CD14-positive monocyte (primary cell): ENCODE data around the gene MISP3. TPM values are rescaled to one million over a fixed set of nuclear protein-coding genes. Genes with fewer than 3 reads are reported as not detected.

Experiments used
- DNase-seq, 3 donors: peaks; one replicate each; pipeline ENCODE4 v3.0.0-alpha.2; 2011 to 2022
- H2AFZ ChIP-seq: 2 replicates; pipeline ENCODE4 v1.6.0; 2012; ENCODE audit warnings: mild to moderate bottlenecking, low read depth, low read length, inconsistent platforms; ENCODE audit not compliant: insufficient read depth, poor library complexity, severe bottlenecking
- H3K27ac ChIP-seq, 2 donors: 1 replicate in 1 of 2; 2 replicates in 1 of 2; pipeline ENCODE4 v1.5.1; 2012 to 2013; ENCODE audit warnings: low read length in 2 of 2, control low read depth in 1 of 2, inconsistent platforms in 1 of 2, low read depth in 1 of 2, mild to moderate bottlenecking in 1 of 2
- H3K27me3 ChIP-seq, 2 donors: one replicate each; pipeline versions ENCODE4 v1.6.0 to v1.6.1; 2011 to 2013; ENCODE audit warnings: low read length in 2 of 2; ENCODE audit not compliant: control insufficient read depth in 2 of 2, insufficient read depth in 2 of 2
- H3K36me3 ChIP-seq, 2 donors: replicated peaks in 1 of 2; 1 replicate in 1 of 2; 2 replicates in 1 of 2; pipeline versions ENCODE4 v1.5.1 to v1.6.1; 2012 to 2013; ENCODE audit warnings: low read length in 2 of 2, control low read depth in 1 of 2, inconsistent platforms in 1 of 2, mild to moderate bottlenecking in 1 of 2; ENCODE audit not compliant: insufficient read depth in 2 of 2, control insufficient read depth in 1 of 2
- H3K4me1 ChIP-seq, 2 donors: 1 replicate in 1 of 2; 2 replicates in 1 of 2; pipeline versions ENCODE4 v1.5.1 to v1.6.1; 2012 to 2013; ENCODE audit warnings: low read length in 2 of 2, control low read depth in 1 of 2, inconsistent platforms in 1 of 2, mild to moderate bottlenecking in 1 of 2, moderate library complexity in 1 of 2; ENCODE audit not compliant: insufficient read depth in 2 of 2, control insufficient read depth in 1 of 2
- H3K4me2 ChIP-seq: replicated peaks from 2 replicates; pipeline ENCODE3; 2012; ENCODE audit warnings: low read length, moderate library complexity, mild to moderate bottlenecking; ENCODE audit not compliant: poor library complexity, severe bottlenecking; ENCODE audit errors: extremely low read depth
- H3K4me3 ChIP-seq, 3 experiments: fragments of 200-600 bp in 1 of 3; sonication (generic) in 1 of 3; replicated peaks in 1 of 3; 1 replicate in 2 of 3; 2 replicates in 1 of 3; pipeline ENCODE4 v1.5.1; 2011 to 2013; ENCODE audit warnings: low read length in 3 of 3, mild to moderate bottlenecking in 3 of 3, control low read depth in 2 of 3, low read depth in 2 of 3, inconsistent platforms in 1 of 3, moderate library complexity in 1 of 3
- H3K79me2 ChIP-seq: 2 replicates; pipeline ENCODE4 v1.6.0; 2012; ENCODE audit warnings: mild to moderate bottlenecking, control low read depth, inconsistent platforms, low read length, moderate library complexity; ENCODE audit not compliant: insufficient read depth
- H3K9ac ChIP-seq: 2 replicates; pipeline ENCODE4 v1.6.0; 2017; ENCODE audit warnings: low read length, mild to moderate bottlenecking; ENCODE audit not compliant: insufficient read depth, poor library complexity, severe bottlenecking
- H3K9me3 ChIP-seq, 2 donors: replicated peaks in 1 of 2; 1 replicate in 1 of 2; 2 replicates in 1 of 2; pipeline versions ENCODE4 v1.5.1 to v1.6.1; 2012 to 2013; ENCODE audit warnings: low read length in 2 of 2, control low read depth in 1 of 2; ENCODE audit not compliant: control insufficient read depth in 1 of 2, insufficient read depth in 1 of 2
- H4K20me1 ChIP-seq: 2 replicates; pipeline ENCODE4 v1.6.0; 2012; ENCODE audit warnings: mild to moderate bottlenecking, low read length, control low read depth, moderate library complexity; ENCODE audit not compliant: insufficient read depth
- H3K27ac Mint-ChIP-seq, 7 donors: one replicate each; pipeline ENCODE4 v1.8.0; 2020; ENCODE audit warnings: mild to moderate bottlenecking in 7 of 7, mixed read lengths in 7 of 7, moderate library complexity in 6 of 7, inconsistent platforms in 2 of 7
- H3K27me3 Mint-ChIP-seq, 3 donors: one replicate each; pipeline ENCODE4 v1.8.0; 2021 to 2022; ENCODE audit warnings: low read depth in 3 of 3, mild to moderate bottlenecking in 3 of 3, mixed read lengths in 3 of 3, moderate library complexity in 3 of 3, inconsistent platforms in 1 of 3
- H3K36me3 Mint-ChIP-seq, 2 donors: one replicate each; pipeline ENCODE4 v1.8.0; 2020; ENCODE audit warnings: mixed read lengths in 2 of 2, inconsistent platforms in 1 of 2, mild to moderate bottlenecking in 1 of 2
- H3K4me1 Mint-ChIP-seq: one replicate; pipeline ENCODE4 v1.8.0; 2020; ENCODE audit warnings: mild to moderate bottlenecking, mixed read lengths
- H3K4me3 Mint-ChIP-seq, 2 donors: one replicate each; pipeline ENCODE4 v1.8.0; 2020; ENCODE audit warnings: mild to moderate bottlenecking in 2 of 2, mixed read lengths in 2 of 2, moderate library complexity in 1 of 2
- H3K9me3 Mint-ChIP-seq, 7 donors: one replicate each; pipeline ENCODE4 v1.8.0; 2020 to 2022; ENCODE audit warnings: mixed read lengths in 7 of 7, mild to moderate bottlenecking in 6 of 7, moderate library complexity in 6 of 7, inconsistent platforms in 2 of 7
- WGBS: methylation state at CpG from one replicate; pipeline ENCODE4 v1.1.5; 2013; ENCODE audit warnings: missing lambda C conversion rate; ENCODE audit not compliant: insufficient coverage; 5-methylcytosine and 5-hydroxymethylcytosine counted together
- intact Hi-C, 2 donors: fragments of 100-400 bp; cut with micrococcal nuclease; formaldehyde crosslinking; loops; one replicate each; pipeline versions ENCODE4 v1.15.0 to v1.15.1; 2023
- polyA plus RNA-seq, 3 donors: library from polyadenylated mRNA; depleted of rRNA in 1 of 3; unstranded in 2 of 3; stranded (reverse) in 1 of 3; fragments of 300-500 nt in 2 of 3; fragments of >200 nt in 1 of 3; fragmentation: Illumina TruSeq in 2 of 3; gene quantifications; 1 replicate in 2 of 3; 2 replicates in 1 of 3; pipeline ENCODE4 v1.2.3, GENCODE V29; 2012 to 2021
- TF ChIP-seq, protein P1 (sequence below): fragments of 200-600 bp; IDR thresholded peaks from one replicate; pipeline ENCODE4 v1.8.0; 2022; ENCODE audit warnings: antibody characterized with exemption, mild to moderate bottlenecking

Gene MISP3
- polyA plus RNA-seq, 3 donors: 0.42 to 0.77 (median 0.52) TPM

DNA sequence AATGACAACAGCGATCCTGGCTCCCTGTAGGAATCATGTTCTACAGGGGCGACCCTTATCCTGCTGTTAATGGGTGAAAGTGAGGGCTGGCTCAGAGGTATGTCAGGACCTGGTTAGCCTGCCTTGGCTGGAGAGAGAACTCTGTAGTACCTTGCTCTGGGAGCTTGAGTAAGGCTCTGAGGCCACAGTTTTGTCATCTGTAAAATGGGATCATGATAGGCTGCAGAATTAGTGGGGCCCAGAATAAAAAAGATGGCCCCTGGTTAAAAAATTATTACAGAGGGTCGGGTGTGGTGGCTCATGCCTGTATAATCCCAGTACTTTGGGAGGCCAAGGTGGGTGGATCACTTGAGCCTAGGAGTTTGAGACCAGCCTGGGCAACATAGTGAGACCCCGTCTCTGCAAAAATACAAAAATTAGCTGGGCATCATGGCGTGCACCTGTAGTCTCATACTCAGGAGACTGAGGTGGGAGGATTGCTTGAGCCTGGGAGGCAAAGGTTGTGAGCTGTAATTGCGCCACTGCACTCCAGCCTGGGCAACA lies 28.5 kb downstream of the MISP3 start:
- H3K36me3 Mint-ChIP-seq: peaks cover 67 to 95% of the 10 kb centered on the region in 2 donors
- H3K27me3 ChIP-seq: no peaks in the 10 kb centered on the region
- TF ChIP-seq, protein P1, sequence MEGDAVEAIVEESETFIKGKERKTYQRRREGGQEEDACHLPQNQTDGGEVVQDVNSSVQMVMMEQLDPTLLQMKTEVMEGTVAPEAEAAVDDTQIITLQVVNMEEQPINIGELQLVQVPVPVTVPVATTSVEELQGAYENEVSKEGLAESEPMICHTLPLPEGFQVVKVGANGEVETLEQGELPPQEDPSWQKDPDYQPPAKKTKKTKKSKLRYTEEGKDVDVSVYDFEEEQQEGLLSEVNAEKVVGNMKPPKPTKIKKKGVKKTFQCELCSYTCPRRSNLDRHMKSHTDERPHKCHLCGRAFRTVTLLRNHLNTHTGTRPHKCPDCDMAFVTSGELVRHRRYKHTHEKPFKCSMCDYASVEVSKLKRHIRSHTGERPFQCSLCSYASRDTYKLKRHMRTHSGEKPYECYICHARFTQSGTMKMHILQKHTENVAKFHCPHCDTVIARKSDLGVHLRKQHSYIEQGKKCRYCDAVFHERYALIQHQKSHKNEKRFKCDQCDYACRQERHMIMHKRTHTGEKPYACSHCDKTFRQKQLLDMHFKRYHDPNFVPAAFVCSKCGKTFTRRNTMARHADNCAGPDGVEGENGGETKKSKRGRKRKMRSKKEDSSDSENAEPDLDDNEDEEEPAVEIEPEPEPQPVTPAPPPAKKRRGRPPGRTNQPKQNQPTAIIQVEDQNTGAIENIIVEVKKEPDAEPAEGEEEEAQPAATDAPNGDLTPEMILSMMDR: no peak
- peaks cover 0 to 2% (median 0%) of the 10 kb centered on the region in 3 donors for H3K27me3 Mint-ChIP-seq
- no peaks in the 10 kb centered on the region for H3K79me2 ChIP-seq
- H3K4me1 ChIP-seq: no peaks in the 10 kb centered on the region
- peaks cover 0 to 2% (median 0%) of the 10 kb centered on the region in 7 donors for H3K9me3 Mint-ChIP-seq
- H3K4me3 ChIP-seq: no peak overlapping the region
- 100% methylated on average over 2 of the region's 6 CpGs for WGBS
- H3K27ac Mint-ChIP-seq: peak overlapping the region in 3 of 7 donors; percentile 30 to 73 (median 37)
- peaks cover 88% of the 10 kb centered on the region for H4K20me1 ChIP-seq
- no peak overlapping the region for H3K9ac ChIP-seq
- no peak overlapping the region for H3K4me3 Mint-ChIP-seq
- H3K36me3 ChIP-seq: peaks cover 81 to 97% of the 10 kb centered on the region in 2 donors
- no peak overlapping the region for H3K4me2 ChIP-seq
- H3K27ac ChIP-seq: no peak overlapping the region
- H2AFZ ChIP-seq: no peak overlapping the region
- DNase-seq: no peak
- no peaks in the 10 kb centered on the region for H3K9me3 ChIP-seq
- intact Hi-C loops: no loop called here
- H3K4me1 Mint-ChIP-seq: no peaks in the 10 kb centered on the region

DNA sequence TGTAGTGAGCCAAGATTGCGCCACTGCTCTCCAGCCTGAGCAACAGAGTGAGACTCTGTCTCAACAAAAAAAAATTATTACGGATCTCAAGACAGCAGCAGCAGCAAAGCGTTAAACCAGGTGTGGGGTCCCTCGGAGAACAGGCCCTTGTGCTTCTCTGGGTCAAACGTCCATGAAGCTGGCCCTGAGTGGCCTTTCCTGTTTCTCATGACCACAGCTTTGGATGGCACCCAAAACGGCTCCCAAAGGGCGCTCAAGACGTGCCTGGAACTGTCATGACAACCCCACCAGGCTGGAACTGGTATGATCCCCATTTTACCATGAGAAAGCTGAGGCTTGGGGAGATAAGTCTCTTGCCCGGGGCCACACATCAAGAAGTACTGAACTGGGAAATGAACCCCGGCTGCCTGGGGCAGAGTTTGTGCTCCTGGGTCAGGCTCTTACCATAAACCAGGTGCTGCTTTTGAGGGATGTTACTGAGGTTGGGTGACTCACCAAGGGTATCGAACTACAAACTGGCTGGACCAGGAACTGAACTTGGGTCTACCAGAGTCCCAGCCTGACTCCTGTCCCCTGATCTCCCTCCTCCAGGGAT lies 29.6 kb downstream of the MISP3 start:
- intact Hi-C loops: no loop called here
- peaks cover 0 to 2% (median 0%) of the 10 kb centered on the region in 7 donors for H3K9me3 Mint-ChIP-seq
- no peaks in the 10 kb centered on the region for H3K9me3 ChIP-seq
- TF ChIP-seq, protein P1: no peak
- no peaks in the 10 kb centered on the region for H3K4me1 ChIP-seq
- no peaks in the 10 kb centered on the region for H3K79me2 ChIP-seq
- peaks cover 79 to 97% of the 10 kb centered on the region in 2 donors for H3K36me3 ChIP-seq
- H3K27me3 Mint-ChIP-seq: peaks cover 0 to 2% (median 0%) of the 10 kb centered on the region in 3 donors
- H3K36me3 Mint-ChIP-seq: peaks cover 65 to 95% of the 10 kb centered on the region in 2 donors
- no peak overlapping the region for H3K4me3 ChIP-seq
- peaks cover 88% of the 10 kb centered on the region for H4K20me1 ChIP-seq
- H3K27ac ChIP-seq: no peak overlapping the region
- no peaks in the 10 kb centered on the region for H3K27me3 ChIP-seq
- H3K4me1 Mint-ChIP-seq: no peaks in the 10 kb centered on the region
- WGBS: 94% methylated on average over 11 of the region's 11 CpGs
- H2AFZ ChIP-seq: no peak overlapping the region
- no peak for DNase-seq
- H3K27ac Mint-ChIP-seq: peak overlapping the region in 1 of 7 donors; percentile 3
- H3K9ac ChIP-seq: no peak overlapping the region
- H3K4me3 Mint-ChIP-seq: no peak overlapping the region
- H3K4me2 ChIP-seq: no peak overlapping the region
